Caco-2 (cell line): ENCODE results near the gene PSD4. TPM values are rescaled to one million over a fixed set of nuclear protein-coding genes. Genes with fewer than 3 reads are reported as not detected.
A peak's percentile ranks its signal among the peaks of the same experiment; 100 is the strongest.

Experiments
- BruUV-seq: library from RNA; stranded (reverse); fragments of 400-500 nt; replicated peaks from 2 replicates; lab custom pipeline; 2021; lab: Mats Ljungman, UMichigan
- CTCF ChIA-PET: fragments of 300-600 bp; sonication (Branson Sonifier 250); formaldehyde crosslinking; loops from one replicate; lab custom pipeline; 2022; ENCODE audit warnings: antibody characterized with exemption; lab: Charles Lee
- POLR2A ChIA-PET: fragments of 300-600 bp; sonication (Branson Sonifier 250); formaldehyde crosslinking; loops from one replicate; lab custom pipeline; 2022; ENCODE audit warnings: antibody characterized with exemption; lab: Charles Lee
- DNase-seq, 2 experiments: peaks; one replicate each; pipeline versions ENCODE4 v3.0.0 to v3.0.0-alpha.2; 2020 to 2022
- H3K27me3 ChIP-seq: replicated peaks from 2 replicates; pipeline ENCODE4 v1.6.0; 2011; ENCODE audit warnings: low read length; ENCODE audit not compliant: control insufficient read depth, insufficient read depth
- H3K36me3 ChIP-seq: 2 replicates; pipeline ENCODE4 v1.5.1; 2011; ENCODE audit warnings: low read length; ENCODE audit not compliant: control insufficient read depth, insufficient read depth
- H3K4me1 ChIP-seq: fragments of 250-450 bp; sonication (Bioruptor Pico); 2 replicates; pipeline ENCODE4 v1.5.1; 2020; ENCODE audit warnings: mild to moderate bottlenecking
- H3K4me3 ChIP-seq: 2 replicates; pipeline ENCODE4 v1.5.1; 2011; ENCODE audit warnings: low read depth, mild to moderate bottlenecking, control low read depth, low read length
- H3K9me3 ChIP-seq: fragments of 250-450 bp; sonication (Bioruptor Pico); 2 replicates; pipeline ENCODE4 v1.5.1; 2020; ENCODE audit warnings: mild to moderate bottlenecking, moderate library complexity
- H3K27ac Mint-ChIP-seq: one replicate; pipeline ENCODE4 v1.8.0; 2022; ENCODE audit warnings: mixed read lengths; ENCODE audit not compliant: unreplicated experiment
- H3K27me3 Mint-ChIP-seq: one replicate; pipeline ENCODE4 v1.8.0; 2022; ENCODE audit warnings: mixed read lengths; ENCODE audit not compliant: insufficient read depth, unreplicated experiment
- H3K36me3 Mint-ChIP-seq: one replicate; pipeline ENCODE4 v1.8.0; 2022; ENCODE audit warnings: mild to moderate bottlenecking, mixed read lengths; ENCODE audit not compliant: insufficient read depth, unreplicated experiment
- H3K4me1 Mint-ChIP-seq: one replicate; pipeline ENCODE4 v1.8.0; 2022; ENCODE audit warnings: low read depth, mixed read lengths; ENCODE audit not compliant: unreplicated experiment
- H3K4me3 Mint-ChIP-seq: one replicate; pipeline ENCODE4 v1.8.0; 2022; ENCODE audit warnings: mild to moderate bottlenecking, moderate library complexity, mixed read lengths; ENCODE audit not compliant: unreplicated experiment
- H3K9me3 Mint-ChIP-seq: one replicate; pipeline ENCODE4 v1.8.0; 2022; ENCODE audit warnings: mixed read lengths; ENCODE audit not compliant: unreplicated experiment
- CTCF ChIP-seq, 2 experiments: fragments of 200-600 bp in 1 of 2; IDR thresholded peaks; 1 replicate in 1 of 2; 2 replicates in 1 of 2; pipeline versions ENCODE4 v1.5.1 to v1.8.0; 2011 to 2022; ENCODE audit warnings: antibody characterized with exemption in 1 of 2, control low read depth in 1 of 2, inconsistent platforms in 1 of 2, low read depth in 1 of 2, low read length in 1 of 2, mild to moderate bottlenecking in 1 of 2, moderate library complexity in 1 of 2; ENCODE audit not compliant: insufficient read depth in 1 of 2, severe bottlenecking in 1 of 2, unreplicated experiment in 1 of 2
- intact Hi-C: fragments of 100-400 bp; cut with micrococcal nuclease; formaldehyde crosslinking; loops from one replicate; pipeline ENCODE4 v1.10.0; 2022; ENCODE audit not compliant: unreplicated experiment
- total RNA-seq: library from RNA; stranded (reverse); gene quantifications from 2 replicates; pipeline ENCODE4 v1.2.3, GENCODE V29; 2022

Gene PSD4
- total RNA-seq, 1 experiment from 2014 or later = 18.7 TPM

GRCh38 chr2:113182471-113183260 lies 8.9 kb downstream of the PSD4 start:
- ChIA-PET CTCF (interaction anchor here (0.6 to 5.1 kb wide), 4 partner anchors 11 to 102 kb away, joined by 3 to 44 read pairs (median 20); no protein-coding TSS in a partner anchor), POLR2A (no interaction called here)
- H3K36me3 ChIP-seq = no peaks in the 10 kb centered on the region; the same call in 1 of the 2 replicates
- peaks cover 28% of the 10 kb centered on the region for H3K4me1 ChIP-seq
- intact Hi-C loops = loop anchor here (2.0 to 5.0 kb wide), 2 partner anchors 16 to 100 kb away; no protein-coding TSS in a partner anchor
- no peaks in the 10 kb centered on the region for H3K9me3 Mint-ChIP-seq
- no peaks in the 10 kb centered on the region; the same call in 1 of the 2 replicates for H3K27me3 ChIP-seq
- H3K9me3 ChIP-seq = no peaks in the 10 kb centered on the region
- peaks cover 13% of the 10 kb centered on the region for H3K4me1 Mint-ChIP-seq
- BruUV-seq = no TSS peak
- H3K27ac Mint-ChIP-seq = no peak overlapping the region
- no peak for DNase-seq
- no peak for TF ChIP-seq CTCF (IDR thresholded peaks at IDR 0.05; ENCODE audit: insufficient read depth in 1 of 2, low read depth in 1 of 2, low read length in 1 of 2, severe bottlenecking in 1 of 2, unreplicated experiment in 1 of 2)
- no peaks in the 10 kb centered on the region for H3K36me3 Mint-ChIP-seq
- no peaks in the 10 kb centered on the region for H3K27me3 Mint-ChIP-seq
- no peak overlapping the region for H3K4me3 ChIP-seq
- no peak overlapping the region for H3K4me3 Mint-ChIP-seq

- ChIA-PET POLR2A (interaction anchor here (1.0 kb wide), 1 partner anchor 27 kb away, joined by 3 read pairs; no protein-coding TSS in a partner anchor), CTCF (interaction anchor here (1.0 to 5.1 kb wide), 4 partner anchors 11 to 44 kb away, joined by 3 to 44 read pairs (median 20); no protein-coding TSS in a partner anchor)
- Mint-ChIP-seq H3K27me3 (no peaks in the 10 kb centered on the region), H3K9me3 (no peaks in the 10 kb centered on the region), H3K4me3 (no peak overlapping the region), H3K27ac (no peak overlapping the region), H3K4me1 (peaks cover 15% of the 10 kb centered on the region), H3K36me3 (no peaks in the 10 kb centered on the region)
- no peaks in the 10 kb centered on the region for H3K9me3 ChIP-seq
- peaks cover 28% of the 10 kb centered on the region for H3K4me1 ChIP-seq
- no TSS peak for BruUV-seq
- TF ChIP-seq CTCF (IDR thresholded peaks at IDR 0.05; ENCODE audit: insufficient read depth in 1 of 2, low read depth in 1 of 2, low read length in 1 of 2, severe bottlenecking in 1 of 2, unreplicated experiment in 1 of 2) = no peak
- intact Hi-C loops = loop anchor here (2.0 to 5.0 kb wide), 2 partner anchors 16 to 101 kb away; no protein-coding TSS in a partner anchor
- no peak for DNase-seq
- H3K27me3 ChIP-seq = no peaks in the 10 kb centered on the region; the same call in 1 of the 2 replicates
- no peak overlapping the region for H3K4me3 ChIP-seq
- H3K36me3 ChIP-seq = no peaks in the 10 kb centered on the region; the same call in 1 of the 2 replicates
Observed at GRCh38 chr2:113183264-113183663, 9.5 kb downstream of the PSD4 start.

- Mint-ChIP-seq H3K4me3 (no peak overlapping the region), H3K27ac (no peak overlapping the region), H3K4me1 (peaks cover 15% of the 10 kb centered on the region), H3K27me3 (no peaks in the 10 kb centered on the region), H3K9me3 (no peaks in the 10 kb centered on the region), H3K36me3 (no peaks in the 10 kb centered on the region)
- intact Hi-C loops = loop anchor here (2.0 to 5.0 kb wide), 2 partner anchors 15 to 101 kb away; no protein-coding TSS in a partner anchor
- no peak overlapping the region for H3K4me3 ChIP-seq
- TF ChIP-seq CTCF (IDR thresholded peaks at IDR 0.05; ENCODE audit: insufficient read depth in 1 of 2, low read depth in 1 of 2, low read length in 1 of 2, severe bottlenecking in 1 of 2, unreplicated experiment in 1 of 2) = no peak
- no TSS peak for BruUV-seq
- peak; percentile 57 to 63 for DNase-seq
- H3K9me3 ChIP-seq = no peaks in the 10 kb centered on the region
- H3K4me1 ChIP-seq = peaks cover 28% of the 10 kb centered on the region
- no peaks in the 10 kb centered on the region; the same call in 1 of the 2 replicates for H3K36me3 ChIP-seq
- no peaks in the 10 kb centered on the region; the same call in 1 of the 2 replicates for H3K27me3 ChIP-seq
- ChIA-PET CTCF (interaction anchor here (1.0 to 5.1 kb wide), 4 partner anchors 10 to 45 kb away, joined by 3 to 44 read pairs (median 20); no protein-coding TSS in a partner anchor), POLR2A (interaction anchor here (1.0 kb wide), 1 partner anchor 27 kb away, joined by 3 read pairs; no protein-coding TSS in a partner anchor)
Observed at GRCh38 chr2:113183703-113184102, 9.9 kb downstream of the PSD4 start.
